Choroid plexus epithelial cell (primary cell): ENCODE data around the gene HIP1R.

Experiments
- DNase-seq: peaks from one replicate; pipeline ENCODE4 v3.0.0-alpha.2; 2010; ENCODE audit warnings: low read depth
- H3K4me3 ChIP-seq: 2 replicates; pipeline ENCODE4 v1.5.1; 2011; ENCODE audit warnings: low read depth, mild to moderate bottlenecking, control low read depth, low read length, moderate library complexity
- CTCF ChIP-seq: conservative IDR thresholded peaks from 2 replicates; pipeline ENCODE4 v1.5.1; 2011; ENCODE audit warnings: low read depth, mild to moderate bottlenecking, control low read depth, inconsistent platforms, low read length, moderate library complexity

HIP1R gene

GRCh38 chr12:122830517-122831214, 4.6 kb upstream of the HIP1R start:
- DNase-seq: peak; percentile 79
- no peak overlapping the region for H3K4me3 ChIP-seq
- no peak for TF ChIP-seq CTCF

GRCh38 chr12:122834104-122834920, 945 bp upstream of the HIP1R start:
- peak; percentile 1 for TF ChIP-seq CTCF
- peak overlapping the region; percentile 64 for H3K4me3 ChIP-seq
- peak; percentile 57 for DNase-seq

- no peak for DNase-seq
- TF ChIP-seq CTCF: no peak
- peak overlapping the region; percentile 64 for H3K4me3 ChIP-seq
Measured at GRCh38 chr12:122835750-122836026, 431 bp downstream of the HIP1R start.

- no peak for DNase-seq
- TF ChIP-seq CTCF: no peak
Measured at GRCh38 chr12:122836027-122836921, 1.0 kb downstream of the HIP1R start.

GRCh38 chr12:122837306-122838265, 2.3 kb downstream of the HIP1R start:
- H3K4me3 ChIP-seq: no peak overlapping the region
- no peak for TF ChIP-seq CTCF
- no peak for DNase-seq

More at GRCh38 chr12:122836027-122836921, 1.0 kb downstream of the HIP1R start:
- peak overlapping the region; percentile 64 for H3K4me3 ChIP-seq

- no peak overlapping the region for H3K4me3 ChIP-seq
- no peak for TF ChIP-seq CTCF
- DNase-seq: no peak
Measured at GRCh38 chr12:122838841-122839240, 3.6 kb downstream of the HIP1R start.
